Right lobe of liver (tissue), 4 donors: ENCODE data around the gene LITAF.

Source experiments
- CTCF ChIP-seq, 4 donors: fragments of 200-600 bp in 3 of 4; fragments of 450-650 bp in 1 of 4; IDR thresholded peaks; one replicate each; pipeline versions ENCODE4 v1.5.1 to v1.8.0; 2016 to 2022; ENCODE audit warnings: antibody characterized with exemption in 4 of 4, mild to moderate bottlenecking in 2 of 4
- POLR2A ChIP-seq: fragments of 450-650 bp; IDR thresholded peaks from one replicate; pipeline ENCODE4 v1.6.1; 2017; ENCODE audit warnings: antibody characterized with exemption, mild to moderate bottlenecking
- donor health status: DM: no; HTN: no; CAD: no.
- donor health status: DM: no; HTN: no; CAD: no.
- donor health status: DM: no; HTN: yes; CAD: no.

- no peak for TF ChIP-seq POLR2A
- TF ChIP-seq CTCF (IDR thresholded peaks at IDR 0.05) = no peak
Measured at GRCh38 chr16:11635113-11635652, 48.5 kb upstream of the LITAF start.
